ENCODE data around the gene STAM.

The STAM gene

DNA sequence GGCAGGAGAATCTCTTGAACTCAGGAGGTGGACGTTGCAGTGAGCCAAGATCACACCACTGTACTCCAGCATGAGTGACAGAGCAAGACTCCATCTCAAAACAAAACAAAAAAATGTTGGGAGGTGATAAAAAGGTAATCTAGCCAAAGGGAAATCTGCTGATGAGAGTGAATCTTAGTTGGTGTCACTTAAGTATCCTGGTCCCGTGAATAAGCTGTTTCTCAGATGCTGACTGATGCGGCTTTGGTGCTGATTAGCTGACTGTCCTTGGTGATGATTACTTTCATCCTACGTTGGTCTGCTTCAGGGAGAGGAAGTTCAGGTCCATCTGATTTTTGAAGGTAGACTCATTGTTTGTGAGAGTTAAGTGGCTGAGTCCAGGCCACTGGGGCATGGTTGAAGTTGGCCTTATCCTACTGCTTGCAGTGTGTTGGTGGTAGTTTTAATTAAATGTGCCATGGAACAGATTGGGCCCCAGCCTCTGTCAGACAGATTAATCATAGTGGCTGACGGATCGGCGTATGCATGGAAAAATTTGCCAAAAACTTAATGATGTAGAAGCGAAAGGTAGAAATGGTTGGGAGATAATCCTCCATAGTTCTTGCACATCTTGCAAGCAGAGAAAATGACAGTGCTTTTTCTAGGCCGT, 90.6 kb downstream of the STAM start:
- no peak for DNase-seq

DNA sequence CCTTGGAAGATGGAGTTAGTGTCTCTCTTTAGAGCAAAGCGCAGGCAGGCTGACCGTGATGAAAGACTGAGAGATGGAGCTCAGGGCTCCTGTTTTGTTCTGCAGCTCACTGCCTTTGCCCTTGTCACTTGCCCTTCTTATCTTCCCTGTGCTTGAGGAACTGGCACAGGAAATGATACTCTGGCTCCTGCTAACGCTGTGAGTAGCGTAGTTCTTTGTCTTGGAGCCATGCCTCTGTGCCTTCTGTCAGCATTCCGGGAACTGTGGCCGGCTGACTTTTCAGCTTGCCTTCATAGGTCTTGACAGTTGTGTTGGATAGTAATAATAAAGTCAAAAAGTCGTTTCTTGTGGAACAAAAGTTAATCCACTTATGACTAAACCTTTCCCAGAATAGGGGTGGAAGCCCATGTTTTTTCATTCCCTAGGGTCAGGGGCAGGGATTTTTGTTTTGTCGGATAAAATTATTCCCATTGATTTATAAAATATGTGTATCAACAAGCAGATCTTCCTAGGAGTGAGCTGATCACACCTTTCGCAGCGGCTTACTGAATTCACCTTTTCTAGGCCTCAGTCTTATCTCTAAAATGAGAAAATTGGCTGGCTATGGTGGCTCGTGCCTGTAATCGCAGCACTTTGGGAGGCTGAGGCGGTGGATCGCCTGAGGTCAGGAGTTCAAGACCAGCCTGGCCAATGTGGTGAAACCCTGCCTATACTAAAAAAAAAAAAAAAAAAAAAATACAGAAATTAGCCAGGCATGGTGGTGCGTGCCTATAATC, 91.4 kb downstream of the STAM start:
- no peak for DNase-seq

GRCh38 chr10:17736223-17736622, 92.3 kb downstream of the STAM start:
- DNase-seq = no peak

GRCh38 chr10:17737027-17737965, 93.3 kb downstream of the STAM start:
- DNase-seq = peak; percentile 48

DNA sequence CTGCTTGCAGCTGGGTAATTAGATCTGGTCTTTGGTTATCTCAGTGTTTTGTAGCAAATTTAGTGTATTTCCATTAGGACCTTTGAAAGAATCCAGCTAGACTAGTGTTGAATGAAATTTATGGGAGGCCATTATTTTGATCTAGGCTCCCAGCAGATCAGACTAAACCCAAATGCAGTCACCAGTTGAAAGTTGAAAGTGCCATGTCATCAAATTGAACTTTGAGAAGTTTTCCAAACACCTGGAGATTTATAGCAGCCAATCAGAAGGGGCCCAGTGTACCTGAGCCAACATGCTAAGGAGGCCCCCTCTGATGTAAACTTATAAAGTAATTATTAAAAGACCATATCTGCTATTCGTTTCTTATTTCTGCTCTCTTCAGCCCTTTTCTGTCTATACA, 96.7 kb downstream of the STAM start:
- no peak for DNase-seq

DNA sequence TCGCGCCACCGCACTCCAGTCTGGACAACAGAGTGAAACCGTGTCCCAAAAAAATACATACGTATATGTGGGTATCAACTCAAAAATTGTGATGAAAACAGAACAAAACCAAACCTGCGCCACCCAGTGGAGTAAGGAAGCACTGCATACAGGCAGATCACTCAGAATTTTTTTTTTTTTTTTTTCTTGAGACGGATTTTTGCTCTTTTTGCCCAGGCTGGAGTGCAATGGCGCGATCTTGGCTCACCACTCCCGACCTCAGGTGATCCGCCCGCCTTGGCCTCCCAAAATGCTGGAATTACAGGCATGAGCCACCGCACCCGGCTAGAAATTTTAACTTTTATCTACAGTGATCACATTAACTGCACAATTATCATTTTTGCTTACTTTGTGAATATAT, 99.0 kb downstream of the STAM start:
- peak; percentile 67 for DNase-seq

GRCh38 chr10:17743437-17743836, 99.5 kb downstream of the STAM start:
- DNase-seq = no peak

- no peak for DNase-seq
These were observed 100.5 kb downstream of the STAM start for GRCh38 chr10:17744341-17744861.

DNA sequence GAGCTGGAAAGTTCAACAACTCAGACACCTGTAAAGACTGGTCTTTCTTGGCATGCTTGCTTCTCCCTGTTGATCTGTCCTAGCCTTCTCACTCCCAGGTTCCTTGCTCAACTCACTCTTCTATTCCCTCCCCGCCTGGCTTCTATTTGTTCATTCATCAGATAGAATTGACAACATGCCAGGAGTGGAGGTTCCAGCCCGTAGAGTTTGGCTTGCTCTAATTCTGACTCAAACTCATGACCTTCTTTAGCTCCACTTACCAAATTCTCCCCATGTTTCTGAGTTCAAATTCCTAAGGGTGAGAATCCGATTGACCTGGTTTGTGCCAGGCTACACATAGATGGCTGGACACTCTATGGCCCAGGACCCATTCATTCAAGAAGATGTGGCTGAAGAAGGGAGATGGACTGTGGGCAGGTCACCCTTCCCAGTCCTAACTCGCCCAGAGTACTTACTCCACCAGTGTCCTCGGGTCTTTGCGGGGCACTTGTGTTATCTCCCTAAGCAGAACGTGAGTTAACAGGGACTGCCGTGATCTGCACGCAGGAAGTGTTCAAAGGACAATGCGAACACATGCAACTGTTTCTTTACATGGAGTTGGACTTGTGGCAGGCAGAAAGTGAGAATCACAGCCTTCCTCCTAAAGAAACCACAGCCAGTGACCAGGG, 104.1 kb downstream of the STAM start:
- no peak for DNase-seq

DNA sequence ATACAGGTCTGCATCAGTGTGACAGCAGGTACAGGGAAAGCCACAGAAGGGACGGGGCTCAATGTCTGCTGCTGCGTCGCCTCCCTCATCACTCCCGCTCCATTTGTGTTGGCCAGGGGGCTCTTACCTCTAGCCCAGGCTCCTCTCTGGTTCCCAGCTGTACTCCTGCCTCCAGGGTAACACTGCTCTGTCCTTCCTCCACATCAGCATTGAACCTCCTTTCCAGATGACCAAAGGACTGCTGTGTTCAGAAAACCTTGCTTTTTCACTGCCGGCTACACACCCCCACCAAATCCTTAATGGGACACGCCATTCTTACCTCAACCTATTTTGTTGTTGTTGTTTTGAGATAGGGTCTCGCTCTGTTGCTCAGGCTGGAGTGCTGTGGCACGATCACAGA, 105.9 kb downstream of the STAM start:
- DNase-seq = no peak

DNA sequence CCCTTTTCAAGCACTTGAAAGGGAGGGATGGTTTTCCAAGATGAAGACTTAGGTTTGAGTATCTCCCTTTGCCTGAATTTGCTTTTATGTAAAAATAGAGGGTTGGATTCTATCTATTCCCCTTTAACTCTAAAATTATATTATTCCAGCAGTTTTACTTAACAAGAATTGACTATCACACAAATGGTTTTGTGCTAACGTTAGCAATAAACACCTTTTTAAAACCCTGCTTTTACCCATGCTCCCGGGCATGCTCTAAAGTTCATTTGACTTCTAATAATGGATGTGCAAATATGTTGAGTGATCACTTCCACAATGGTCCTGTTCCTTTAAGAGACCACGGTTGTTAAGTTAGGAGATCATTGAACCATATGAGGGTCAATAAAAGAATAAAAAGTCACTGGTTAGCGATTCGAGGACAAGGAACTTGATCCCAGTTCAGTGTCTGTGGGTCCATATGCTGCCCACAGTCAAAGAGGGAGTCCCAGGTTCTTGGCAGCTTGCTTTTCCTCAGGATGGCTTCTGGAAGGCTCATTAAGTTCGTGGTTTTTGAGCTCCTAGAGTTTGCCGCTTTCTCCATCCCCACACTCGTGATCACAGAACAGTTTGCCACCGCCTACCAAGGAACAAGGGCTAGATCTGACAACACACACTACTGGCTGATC, 108.0 kb downstream of the STAM start, which contains the start of gene TMEM236:
Gene TMEM236 (plus strand): TSS at position 421 of the 665 bp plus-strand sequence. CDS start 95 bp downstream, at position 516.
- no peak for DNase-seq

DNA sequence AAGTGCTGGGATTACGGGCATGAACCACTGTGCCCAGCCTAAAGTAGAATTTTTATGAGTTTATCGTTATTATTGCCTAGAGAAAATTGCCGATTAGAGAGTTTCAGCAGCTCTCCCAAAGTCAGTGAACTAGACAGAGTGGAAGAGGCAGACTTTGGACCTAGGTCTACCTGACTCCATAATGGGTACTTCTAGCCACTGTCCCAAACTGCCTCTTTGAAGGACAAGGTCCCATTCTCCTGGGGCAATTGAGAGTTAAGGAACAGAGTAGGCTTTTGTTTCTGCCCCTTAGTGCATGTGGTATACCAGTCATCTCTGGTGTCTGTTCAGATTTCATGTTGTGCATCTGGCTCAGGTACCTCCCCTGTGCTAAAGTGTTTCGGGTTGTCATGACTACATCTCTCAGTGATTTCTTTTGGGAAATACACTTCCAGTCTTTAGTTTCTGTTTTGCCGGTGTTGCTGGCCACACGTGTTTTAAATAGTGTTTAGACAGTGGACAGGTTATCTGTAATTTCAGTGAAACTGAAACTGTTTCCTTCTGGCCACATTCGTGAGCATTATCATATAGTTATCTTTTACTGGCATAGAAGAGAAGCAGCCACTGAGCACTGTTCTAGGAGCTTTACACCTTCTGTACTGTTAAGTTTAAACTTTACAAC, 112.7 kb downstream of the STAM start:
- DNase-seq = no peak

DNA sequence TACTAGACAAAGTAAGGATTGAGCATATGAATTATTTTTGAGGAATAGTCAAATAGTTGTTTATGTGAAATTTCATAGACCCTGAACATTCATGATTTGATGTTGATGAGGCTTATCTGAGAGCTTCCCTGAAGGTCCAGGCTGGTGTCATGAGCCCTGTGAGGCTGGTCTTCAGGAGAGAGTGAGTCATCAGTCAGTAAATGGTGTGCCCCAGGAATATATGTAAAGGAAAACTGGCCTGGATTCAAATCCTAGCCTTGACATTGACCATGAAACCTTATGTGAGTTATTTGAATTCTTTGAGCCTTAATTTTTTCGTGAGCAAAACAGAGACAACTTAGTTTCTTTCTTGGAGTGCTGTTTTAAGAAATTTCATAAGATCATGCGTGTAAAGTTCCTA, 114.2 kb downstream of the STAM start:
- peak; percentile 55 for DNase-seq

- DNase-seq = no peak
These were observed 114.9 kb downstream of the STAM start for GRCh38 chr10:17758896-17759295.

GRCh38 chr10:17764142-17764541, 120.2 kb downstream of the STAM start:
- DNase-seq = no peak

DNA sequence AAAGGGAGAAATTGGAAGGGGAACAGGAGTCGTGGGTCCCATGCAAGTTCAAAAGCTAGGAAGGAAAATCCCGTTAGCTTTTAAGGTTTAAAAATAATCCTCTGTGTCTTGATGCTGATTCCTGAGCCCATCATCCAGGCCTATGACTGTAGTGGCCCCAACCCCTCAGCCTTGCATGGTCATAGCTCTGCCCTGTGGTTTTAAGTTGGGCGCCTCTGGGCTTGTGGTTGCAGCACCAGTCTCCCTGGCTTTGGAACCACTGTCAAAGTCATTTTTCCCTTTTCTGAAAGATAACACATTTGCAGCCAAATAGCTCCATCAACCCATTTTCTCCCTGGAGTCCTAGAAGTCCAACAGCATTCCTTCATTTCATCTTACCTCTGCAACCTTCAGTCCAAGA, 121.7 kb downstream of the STAM start:
- no peak for DNase-seq
